K562 (cell line): ENCODE measurements around the gene COG2.

Experiments used
- CREB3L1 ChIP-seq: fragments of 450-650 bp; IDR thresholded peaks from 2 replicates; pipeline ENCODE4 v1.6.1; 2014; ENCODE audit warnings: low read depth, mild to moderate bottlenecking, moderate library complexity, borderline replicate concordance
- CTCF ChIP-seq, 3 experiments: IDR thresholded peaks in 2 of 3; conservative IDR thresholded peaks in 1 of 3; 2 replicates each; pipeline ENCODE4 v1.5.1; 2011 to 2012; ENCODE audit warnings: low read length in 3 of 3, mild to moderate bottlenecking in 3 of 3, control low read depth in 2 of 3, improper control_type of control experiment in 1 of 3, inconsistent platforms in 1 of 3, low read depth in 1 of 3, mixed read lengths in 1 of 3, moderate library complexity in 1 of 3; ENCODE audit not compliant: insufficient read depth in 2 of 3
- ZHX1 ChIP-seq: fragments of 150-350 bp; conservative IDR thresholded peaks from 2 replicates; pipeline ENCODE4 v1.6.1; 2014; ENCODE audit warnings: low read length

- TF ChIP-seq ZHX1 (no peak), CREB3L1 (no peak), CTCF (IDR thresholded peaks at IDR 0.05 in 2 of 3, conservative IDR thresholded peaks at IDR 0.05 in 1 of 3; ENCODE audit: insufficient read depth in 2 of 3, low read depth in 1 of 3, low read length in 3 of 3) (no peak)
Observed at GRCh38 chr1:230713915-230714764, 71.9 kb downstream of the COG2 start, which contains the start of gene AGT.
